Mesenchymal stem cell (in vitro differentiated cells and primary cell): ENCODE measurements around the gene MAP3K20.
A peak's percentile ranks its signal among the peaks of the same experiment; 100 is the strongest.

Experiments
- DNase-seq: peaks from one replicate; pipeline ENCODE4 v3.0.0-alpha.2; 2013
- H2AFZ ChIP-seq: one replicate; pipeline ENCODE4 v1.6.1; 2013; ENCODE audit warnings: low read depth, mild to moderate bottlenecking, control low read depth, inconsistent platforms, low read length, moderate library complexity
- H2AK5ac ChIP-seq: 2 replicates; pipeline ENCODE4 v1.6.1; 2013; ENCODE audit warnings: low read length, moderate library complexity, mild to moderate bottlenecking, inconsistent platforms; ENCODE audit not compliant: severe bottlenecking
- H2BK120ac ChIP-seq: one replicate; pipeline ENCODE4 v1.6.1; 2013; ENCODE audit warnings: low read depth, mild to moderate bottlenecking, inconsistent platforms, low read length, moderate library complexity
- H2BK12ac ChIP-seq, 2 experiments: one replicate each; pipeline ENCODE4 v1.6.1; 2013; ENCODE audit warnings: inconsistent platforms in 2 of 2, low read length in 2 of 2, mild to moderate bottlenecking in 2 of 2, moderate library complexity in 2 of 2, control low read depth in 1 of 2
- H2BK15ac ChIP-seq: one replicate; pipeline ENCODE4 v1.6.1; 2013; ENCODE audit warnings: mild to moderate bottlenecking, low read depth, inconsistent platforms; ENCODE audit not compliant: poor library complexity, severe bottlenecking
- H2BK5ac ChIP-seq: 2 replicates; pipeline ENCODE4 v1.6.1; 2013; ENCODE audit warnings: low read depth, mild to moderate bottlenecking, low read length, control low read depth, inconsistent platforms; ENCODE audit not compliant: poor library complexity, severe bottlenecking
- H3K14ac ChIP-seq, 2 experiments: one replicate each; pipeline ENCODE4 v1.6.1; 2013; ENCODE audit warnings: inconsistent platforms in 2 of 2, low read length in 2 of 2, control low read depth in 1 of 2, mild to moderate bottlenecking in 1 of 2, moderate library complexity in 1 of 2
- H3K18ac ChIP-seq, 2 experiments: one replicate each; pipeline ENCODE4 v1.6.1; 2013; ENCODE audit warnings: inconsistent platforms in 2 of 2, low read length in 2 of 2, control low read depth in 1 of 2, low read depth in 1 of 2, mild to moderate bottlenecking in 1 of 2
- H3K23ac ChIP-seq, 2 experiments: one replicate each; pipeline ENCODE4 v1.6.1; 2013; ENCODE audit warnings: inconsistent platforms in 2 of 2, low read length in 2 of 2, mild to moderate bottlenecking in 2 of 2, moderate library complexity in 2 of 2, control low read depth in 1 of 2
- H3K27ac ChIP-seq: 2 replicates; pipeline ENCODE4 v1.5.1; 2013; ENCODE audit warnings: mild to moderate bottlenecking, moderate library complexity, low read length, control low read depth, inconsistent platforms; ENCODE audit not compliant: poor library complexity, severe bottlenecking
- H3K27me3 ChIP-seq, 2 experiments: 2 replicates each; pipeline versions ENCODE4 v1.6.1 to v1.7.0; 2013; ENCODE audit warnings: low read length in 2 of 2, mild to moderate bottlenecking in 2 of 2, moderate library complexity in 2 of 2, control low read depth in 1 of 2, inconsistent platforms in 1 of 2; ENCODE audit not compliant: control insufficient read depth in 1 of 2, insufficient read depth in 1 of 2
- H3K36me3 ChIP-seq, 2 experiments: 2 replicates each; pipeline versions ENCODE4 v1.6.1 to v1.7.0; 2013; ENCODE audit warnings: low read length in 2 of 2, control low read depth in 1 of 2, inconsistent platforms in 1 of 2, low read depth in 1 of 2, mild to moderate bottlenecking in 1 of 2; ENCODE audit not compliant: insufficient read depth in 2 of 2, control insufficient read depth in 1 of 2
- H3K4ac ChIP-seq, 2 experiments: one replicate each; pipeline ENCODE4 v1.6.1; 2013; ENCODE audit warnings: inconsistent platforms in 2 of 2, low read length in 2 of 2, mild to moderate bottlenecking in 2 of 2, moderate library complexity in 2 of 2, control low read depth in 1 of 2, low read depth in 1 of 2
- H3K4me1 ChIP-seq: 2 replicates; pipeline ENCODE4 v1.6.1; 2013; ENCODE audit warnings: low read depth, low read length, control low read depth; ENCODE audit not compliant: control insufficient read depth, insufficient read depth
- H3K4me2 ChIP-seq: 2 replicates; pipeline ENCODE4 v1.6.1; 2013; ENCODE audit warnings: low read length, mild to moderate bottlenecking, inconsistent platforms; ENCODE audit not compliant: poor library complexity, severe bottlenecking
- H3K4me3 ChIP-seq, 2 experiments: 2 replicates each; pipeline versions ENCODE4 v1.5.1 to v1.7.0; 2013; ENCODE audit warnings: low read length in 2 of 2, mild to moderate bottlenecking in 2 of 2, control low read depth in 1 of 2, low read depth in 1 of 2; ENCODE audit not compliant: insufficient read depth in 1 of 2
- H3K79me1 ChIP-seq: replicated peaks from 2 replicates; pipeline ENCODE4 v1.6.1; 2013; ENCODE audit warnings: mild to moderate bottlenecking, control low read depth, low read length, inconsistent platforms; ENCODE audit not compliant: poor library complexity, severe bottlenecking
- H3K9ac ChIP-seq: 2 replicates; pipeline ENCODE4 v1.7.0; 2013; ENCODE audit warnings: mild to moderate bottlenecking, low read length, moderate library complexity
- H3K9me3 ChIP-seq: 2 replicates; pipeline ENCODE4 v1.7.0; 2013; ENCODE audit warnings: mild to moderate bottlenecking, low read length; ENCODE audit not compliant: control insufficient read depth
- H4K8ac ChIP-seq: one replicate; pipeline ENCODE4 v1.6.1; 2013; ENCODE audit warnings: inconsistent platforms, mild to moderate bottlenecking, low read length, moderate library complexity
- H4K91ac ChIP-seq: one replicate; pipeline ENCODE4 v1.6.1; 2013; ENCODE audit warnings: mild to moderate bottlenecking, low read length, inconsistent platforms
- WGBS: methylation state at CpG from one replicate; pipeline ENCODE4 v1.1.7; 2013; ENCODE audit warnings: mixed read lengths; 5-methylcytosine and 5-hydroxymethylcytosine counted together

MAP3K20 gene

GRCh38 chr2:173045181-173045580 is 30.5 kb upstream of the MAP3K20 start:
- H3K23ac ChIP-seq: no peak overlapping the region
- 60% methylated on average over 2 of the region's 2 CpGs for WGBS
- no peaks in the 10 kb centered on the region for H3K36me3 ChIP-seq

DNA sequence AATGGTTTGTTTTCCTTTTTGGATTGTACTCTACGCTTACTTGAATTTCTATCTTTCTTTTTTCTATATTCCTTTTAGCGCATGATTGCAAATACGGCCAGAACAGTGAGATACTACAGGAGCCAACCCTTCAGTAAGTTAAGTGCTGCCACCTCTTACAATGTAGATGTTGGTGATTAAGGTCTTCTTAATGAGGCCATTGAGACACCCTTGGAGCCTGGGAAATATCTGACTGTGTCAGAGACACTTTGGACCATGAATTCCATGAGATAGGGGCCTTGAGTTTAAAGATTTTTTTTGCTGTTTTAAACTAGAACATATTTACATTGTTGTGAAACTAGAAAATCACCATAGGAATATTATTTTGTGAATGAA is 27.1 kb upstream of the MAP3K20 start:
- Histone ChIP-seq H4K8ac (no peak overlapping the region), H2AK5ac (peak overlapping the region; percentile 92), H2BK120ac (no peak overlapping the region), H2AFZ (no peak overlapping the region), H3K9ac (peak overlapping the region; percentile 56), H2BK12ac (no peak overlapping the region), H3K4me3 (no peak overlapping the region), H3K18ac (no peak overlapping the region), H2BK15ac (no peak overlapping the region), H3K79me1 (no peaks in the 10 kb centered on the region), H3K27me3 (no peaks in the 10 kb centered on the region), H4K91ac (no peak overlapping the region), H3K4me2 (no peak overlapping the region), H3K14ac (no peak overlapping the region), H3K4me1 (peaks cover 7% of the 10 kb centered on the region), H3K9me3 (no peaks in the 10 kb centered on the region), H3K36me3 (no peaks in the 10 kb centered on the region), H3K23ac (no peak overlapping the region), H2BK5ac (no peak overlapping the region), H3K27ac (peak overlapping the region; percentile 95), H3K4ac (no peak overlapping the region)
- 80% methylated on average over 1 of the region's 3 CpGs for WGBS
- DNase-seq: no peak

More at GRCh38 chr2:173045181-173045580, 30.5 kb upstream of the MAP3K20 start:
- H4K91ac ChIP-seq: no peak overlapping the region
- no peak overlapping the region for H3K4me3 ChIP-seq
- H2AFZ ChIP-seq: no peak overlapping the region
- H3K9me3 ChIP-seq: no peaks in the 10 kb centered on the region
- no peak overlapping the region for H3K18ac ChIP-seq
- no peak overlapping the region for H3K4ac ChIP-seq
- H3K9ac ChIP-seq: no peak overlapping the region
- no peak overlapping the region for H3K14ac ChIP-seq
- H2AK5ac ChIP-seq: no peak overlapping the region
- peaks cover 4% of the 10 kb centered on the region for H3K4me1 ChIP-seq
- no peaks in the 10 kb centered on the region for H3K79me1 ChIP-seq
- no peak for DNase-seq
- no peak overlapping the region for H2BK120ac ChIP-seq
- H3K4me2 ChIP-seq: no peak overlapping the region
- H2BK12ac ChIP-seq: no peak overlapping the region
- H2BK5ac ChIP-seq: no peak overlapping the region
- H2BK15ac ChIP-seq: no peak overlapping the region
- H3K27me3 ChIP-seq: no peaks in the 10 kb centered on the region
- peak overlapping the region; percentile 10 for H3K27ac ChIP-seq
- H4K8ac ChIP-seq: no peak overlapping the region

DNA sequence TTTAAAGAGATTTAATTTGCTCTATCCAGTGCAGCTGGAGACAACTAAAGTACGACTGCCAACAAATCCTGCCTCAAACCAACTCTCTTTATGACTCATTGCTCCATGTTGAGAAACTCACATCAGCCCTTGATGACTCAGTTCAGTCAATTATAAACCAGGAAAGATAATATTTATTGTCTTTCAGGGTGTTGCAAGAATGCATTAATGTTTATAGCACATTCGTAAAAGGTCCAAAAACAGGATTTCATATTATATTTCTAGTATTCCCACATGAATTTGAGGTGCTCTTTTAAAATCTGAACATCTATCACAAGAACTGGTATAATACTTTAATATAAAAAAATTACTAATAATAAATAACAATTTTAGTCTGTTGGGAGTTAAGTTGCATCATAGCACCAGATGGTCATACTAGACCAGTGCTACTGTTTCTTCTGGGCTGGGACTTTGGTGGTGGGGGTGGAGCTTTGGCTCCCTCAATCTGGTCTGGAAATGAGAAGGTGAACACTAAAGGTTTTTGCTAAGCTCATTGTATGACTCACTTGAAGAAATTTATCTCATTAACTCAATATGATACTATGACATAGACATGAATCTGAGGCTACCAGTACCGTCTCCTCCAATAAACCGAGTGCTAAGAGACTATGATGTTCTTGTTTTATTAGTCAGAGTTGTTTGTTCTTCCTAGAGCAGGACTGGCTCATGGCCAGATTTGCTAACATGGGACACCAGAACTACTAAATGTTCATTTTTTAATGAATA is 26.6 kb upstream of the MAP3K20 start:
- peak; percentile 97 for DNase-seq
- 0% methylated on average over 2 of the region's 4 CpGs for WGBS
- peaks cover 7% of the 10 kb centered on the region for H3K4me1 ChIP-seq

DNA sequence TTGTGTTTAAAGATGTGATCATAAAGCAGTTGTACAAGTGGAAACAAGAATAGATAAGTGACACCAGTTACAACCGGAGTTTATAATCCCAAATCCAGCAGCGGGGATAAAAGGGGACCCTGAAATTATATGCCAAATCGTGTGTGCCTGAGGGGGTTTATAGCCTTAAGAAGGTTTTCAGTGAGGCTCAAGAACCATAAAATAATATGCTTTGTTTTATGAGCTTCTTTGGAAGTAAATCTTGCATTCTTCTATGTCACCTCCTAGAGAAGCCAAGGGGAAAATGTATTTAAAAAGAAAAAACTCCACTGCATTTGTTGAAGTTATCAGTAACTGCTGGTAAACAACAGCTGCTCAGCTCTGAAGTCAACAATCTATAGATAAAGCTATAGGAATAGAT is 25.8 kb upstream of the MAP3K20 start:
- Histone ChIP-seq H3K27ac (peak overlapping the region; percentile 78), H2BK15ac (no peak overlapping the region), H3K4me3 (no peak overlapping the region), H3K9me3 (no peaks in the 10 kb centered on the region), H3K4me1 (peaks cover 6% of the 10 kb centered on the region), H3K27me3 (no peaks in the 10 kb centered on the region), H3K23ac (no peak overlapping the region), H4K8ac (no peak overlapping the region), H2BK120ac (no peak overlapping the region), H2BK12ac (no peak overlapping the region), H2BK5ac (peak overlapping the region; percentile 54), H3K79me1 (no peaks in the 10 kb centered on the region), H3K18ac (no peak overlapping the region), H3K14ac (no peak overlapping the region), H3K4me2 (no peak overlapping the region), H2AK5ac (peak overlapping the region; percentile 64), H3K4ac (no peak overlapping the region), H3K36me3 (no peaks in the 10 kb centered on the region), H3K9ac (peak overlapping the region; percentile 59), H4K91ac (no peak overlapping the region), H2AFZ (no peak overlapping the region)
- no peak for DNase-seq
- 71% methylated on average over 3 of the region's 3 CpGs for WGBS

More for the DNA sequence above, 26.6 kb upstream of the MAP3K20 start:
- H3K14ac ChIP-seq: no peak overlapping the region
- no peak overlapping the region for H3K18ac ChIP-seq
- H2AK5ac ChIP-seq: no peak overlapping the region
- no peak overlapping the region for H2BK12ac ChIP-seq
- H2BK5ac ChIP-seq: no peak overlapping the region
- H3K4me3 ChIP-seq: no peak overlapping the region
- no peak overlapping the region for H4K91ac ChIP-seq
- peak overlapping the region; percentile 59 for H3K9ac ChIP-seq
- no peak overlapping the region for H2BK120ac ChIP-seq
- no peak overlapping the region for H2AFZ ChIP-seq
- peak overlapping the region; percentile 78 for H3K27ac ChIP-seq
- H3K4me2 ChIP-seq: peak overlapping the region; percentile 6
- no peaks in the 10 kb centered on the region for H3K79me1 ChIP-seq
- no peaks in the 10 kb centered on the region for H3K36me3 ChIP-seq
- no peaks in the 10 kb centered on the region for H3K27me3 ChIP-seq
- no peak overlapping the region for H3K4ac ChIP-seq
- no peaks in the 10 kb centered on the region for H3K9me3 ChIP-seq
- no peak overlapping the region for H4K8ac ChIP-seq
- H2BK15ac ChIP-seq: no peak overlapping the region
- H3K23ac ChIP-seq: no peak overlapping the region
